GM18873 (cell line): ENCODE results near the gene BABAM1.

Experiments used
- ATAC-seq: cut with Tn5 transposase; IDR thresholded peaks from one replicate; pipeline ENCODE4 v1.9.1; 2021; ENCODE audit warnings: mild to moderate bottlenecking, moderate library complexity, moderate number of reproducible peaks; ENCODE audit not compliant: unreplicated experiment, low FRiP score

Gene BABAM1

GRCh38 chr19:17243211-17243829, 23.9 kb upstream of the BABAM1 start:
- ATAC-seq: no peak

GRCh38 chr19:17243830-17244617, 23.2 kb upstream of the BABAM1 start:
- no peak for ATAC-seq

- ATAC-seq: no peak
These were observed 22.4 kb upstream of the BABAM1 start for GRCh38 chr19:17244618-17245534.

- no peak for ATAC-seq
These were observed 21.7 kb upstream of the BABAM1 start, which contains the start of gene NR2F6 for GRCh38 chr19:17245535-17245984. NR2F6 (minus strand) TSS chr19:17245919; CDS start chr19:17245220, 699 bp downstream.

- ATAC-seq: no peak
These were observed 20.4 kb upstream of the BABAM1 start for GRCh38 chr19:17246681-17247425.

- ATAC-seq: no peak
These were observed 19.0 kb upstream of the BABAM1 start for GRCh38 chr19:17248011-17248776.

GRCh38 chr19:17249887-17250548, 17.2 kb upstream of the BABAM1 start:
- no peak for ATAC-seq

- ATAC-seq: no peak
These were observed 12.6 kb upstream of the BABAM1 start for GRCh38 chr19:17254636-17255035.

- no peak for ATAC-seq
These were observed 12.1 kb upstream of the BABAM1 start for GRCh38 chr19:17255150-17255621.

- no peak for ATAC-seq
These were observed 11.1 kb upstream of the BABAM1 start for GRCh38 chr19:17256130-17256529.

- ATAC-seq: no peak
These were observed 8.0 kb upstream of the BABAM1 start for GRCh38 chr19:17259118-17259780.

- no peak for ATAC-seq
These were observed 7.3 kb upstream of the BABAM1 start for GRCh38 chr19:17259934-17260333.

GRCh38 chr19:17260842-17261325, 6.4 kb upstream of the BABAM1 start:
- no peak for ATAC-seq

GRCh38 chr19:17262557-17262956, 4.7 kb upstream of the BABAM1 start:
- no peak for ATAC-seq

- ATAC-seq: no peak
These were observed 3.3 kb upstream of the BABAM1 start for GRCh38 chr19:17263712-17264640.

GRCh38 chr19:17264641-17264979, 2.6 kb upstream of the BABAM1 start, which contains the start of gene USHBP1:
USHBP1 (minus strand) TSS chr19:17264745; CDS start chr19:17264299, 446 bp downstream.
- no peak for ATAC-seq

GRCh38 chr19:17266026-17266425, 1.2 kb upstream of the BABAM1 start:
- no peak for ATAC-seq
